Type B pancreatic cell (in vitro differentiated cells): ENCODE results near the gene ST8SIA5. TPM values are rescaled to one million over a fixed set of nuclear protein-coding genes. Genes with fewer than 3 reads are reported as not detected.

ENCODE experiments used
- DNase-seq: peaks from one replicate; pipeline ENCODE4 v3.0.0; 2021; ENCODE audit warnings: mixed read lengths; ENCODE audit not compliant: unreplicated experiment; ENCODE audit errors: extremely low spot score
- H3K27ac Mint-ChIP-seq: 2 replicates; pipeline ENCODE4 v1.8.0; 2021; ENCODE audit warnings: mild to moderate bottlenecking, mixed read lengths
- H3K27me3 Mint-ChIP-seq: 2 replicates; pipeline ENCODE4 v1.8.0; 2021; ENCODE audit warnings: mixed read lengths
- H3K36me3 Mint-ChIP-seq: 2 replicates; pipeline ENCODE4 v1.8.0; 2021; ENCODE audit warnings: mixed read lengths
- H3K4me1 Mint-ChIP-seq: one replicate; pipeline ENCODE4 v1.8.0; 2021; ENCODE audit warnings: mixed read lengths; ENCODE audit not compliant: unreplicated experiment
- H3K4me3 Mint-ChIP-seq: 2 replicates; pipeline ENCODE4 v1.8.0; 2021; ENCODE audit warnings: mild to moderate bottlenecking, mixed read lengths
- H3K9me3 Mint-ChIP-seq: 2 replicates; pipeline ENCODE4 v1.8.0; 2021; ENCODE audit warnings: mixed read lengths
- CTCF ChIP-seq: fragments of 200-600 bp; sonication (generic); conservative IDR thresholded peaks from 2 replicates; pipeline ENCODE4 v1.5.0; 2021; ENCODE audit warnings: antibody characterized with exemption, mild to moderate bottlenecking
- total RNA-seq: library from RNA; stranded (reverse); gene quantifications from 2 replicates; pipeline ENCODE4 v1.2.1, GENCODE V29; 2021; ENCODE audit warnings: low replicate concordance

ST8SIA5 gene
- total RNA-seq, 1 donor from 2014 or later, result 0.94 TPM

GRCh38 chr18:46678785-46679399 lies 78.0 kb downstream of the ST8SIA5 start:
- Mint-ChIP-seq H3K9me3 (no peaks in the 10 kb centered on the region), H3K27ac (no peak overlapping the region), H3K27me3 (peaks cover 15% of the 10 kb centered on the region), H3K4me3 (no peak overlapping the region), H3K4me1 (no peaks in the 10 kb centered on the region), H3K36me3 (no peaks in the 10 kb centered on the region)
- DNase-seq, result no peak
- TF ChIP-seq CTCF, result no peak

- Mint-ChIP-seq H3K27ac (no peak overlapping the region), H3K4me1 (no peaks in the 10 kb centered on the region), H3K4me3 (no peak overlapping the region), H3K27me3 (peaks cover 15% of the 10 kb centered on the region), H3K9me3 (no peaks in the 10 kb centered on the region), H3K36me3 (no peaks in the 10 kb centered on the region)
- TF ChIP-seq CTCF, result no peak
- no peak for DNase-seq
Measured at GRCh38 chr18:46678041-46678440, 78.8 kb downstream of the ST8SIA5 start.

- Mint-ChIP-seq H3K27me3 (peaks cover 15% of the 10 kb centered on the region), H3K4me1 (no peaks in the 10 kb centered on the region), H3K4me3 (no peak overlapping the region), H3K36me3 (no peaks in the 10 kb centered on the region), H3K27ac (no peak overlapping the region), H3K9me3 (no peaks in the 10 kb centered on the region)
- no peak for DNase-seq
- TF ChIP-seq CTCF, result no peak
Measured at GRCh38 chr18:46677611-46678010, 79.2 kb downstream of the ST8SIA5 start.

GRCh38 chr18:46676182-46676835 lies 80.5 kb downstream of the ST8SIA5 start:
- Mint-ChIP-seq H3K27ac (no peak overlapping the region), H3K27me3 (peaks cover 15% of the 10 kb centered on the region), H3K4me3 (no peak overlapping the region), H3K9me3 (no peaks in the 10 kb centered on the region), H3K36me3 (no peaks in the 10 kb centered on the region), H3K4me1 (peaks cover 4% of the 10 kb centered on the region)
- no peak for TF ChIP-seq CTCF
- no peak for DNase-seq

- no peaks in the 10 kb centered on the region for H3K36me3 Mint-ChIP-seq
- TF ChIP-seq CTCF, result no peak
- H3K9me3 Mint-ChIP-seq, result no peaks in the 10 kb centered on the region
- no peak for DNase-seq
- H3K27me3 Mint-ChIP-seq, result peaks cover 15% of the 10 kb centered on the region
- H3K4me3 Mint-ChIP-seq, result no peak overlapping the region
- peaks cover 4% of the 10 kb centered on the region for H3K4me1 Mint-ChIP-seq
- no peak overlapping the region for H3K27ac Mint-ChIP-seq
Measured at GRCh38 chr18:46675112-46675511, 81.7 kb downstream of the ST8SIA5 start.
